ENCODE data around the gene ATP6V0E1. TPM values are rescaled to one million over a fixed set of nuclear protein-coding genes. Genes with fewer than 3 reads are reported as not detected.

Gene ATP6V0E1
- total and polyA plus RNA-seq, 9 donors, result 85.8 to 115 (median 99.0) TPM

Other genes starting within 250 kb of the ATP6V0E1 start
- 82.2 TPM for gene DUSP1, start 212.6 kb upstream of the ATP6V0E1 start, total RNA-seq
- 100 to 1,000 TPM in 3 of 8 donors, 10 to 100 TPM in 5; 38.0 to 167 (median 95.8) TPM for gene DUSP1, start 212.6 kb upstream of the ATP6V0E1 start, polyA plus RNA-seq (ENCODE audit: insufficient read depth in 1 of 8, insufficient read length in 8 of 8, low replicate concordance in 1 of 8)
- gene ERGIC1, start 149.5 kb upstream of the ATP6V0E1 start, total RNA-seq, result 58.8 TPM
- gene ERGIC1, start 149.5 kb upstream of the ATP6V0E1 start, polyA plus RNA-seq (ENCODE audit: insufficient read depth in 1 of 8, insufficient read length in 8 of 8, low replicate concordance in 1 of 8), result 100 to 1,000 TPM in 3 of 8 donors, 10 to 100 TPM in 5; 78.2 to 102 (median 97.7) TPM
- 39.7 TPM for gene RPL26L1, start 24.3 kb upstream of the ATP6V0E1 start, total RNA-seq
- 10 to 100 TPM; 34.5 to 51.2 (median 41.4) TPM for gene RPL26L1, start 24.3 kb upstream of the ATP6V0E1 start, polyA plus RNA-seq (ENCODE audit: insufficient read depth in 1 of 8, insufficient read length in 8 of 8, low replicate concordance in 1 of 8)
- 15.5 TPM for gene CREBRF, start 72.6 kb downstream of the ATP6V0E1 start, total RNA-seq
- 1 to 10 TPM; 6.0 to 8.1 (median 6.9) TPM for gene CREBRF, start 72.6 kb downstream of the ATP6V0E1 start, polyA plus RNA-seq (ENCODE audit: insufficient read depth in 1 of 8, insufficient read length in 8 of 8, low replicate concordance in 1 of 8)
- gene BNIP1, start 160.8 kb downstream of the ATP6V0E1 start, total RNA-seq, result 14.2 TPM
- 10 to 100 TPM; 10.8 to 15.2 (median 12.4) TPM for gene BNIP1, start 160.8 kb downstream of the ATP6V0E1 start, polyA plus RNA-seq (ENCODE audit: insufficient read depth in 1 of 8, insufficient read length in 8 of 8, low replicate concordance in 1 of 8)